Smooth muscle cell (in vitro differentiated cells): ENCODE results near the gene LRRFIP2. TPM values are rescaled to one million over a fixed set of nuclear protein-coding genes. Genes with fewer than 3 reads are reported as not detected.

ENCODE experiments used
- DNase-seq: peaks from one replicate; lab custom pipeline; 2025; ENCODE audit not compliant: unreplicated experiment; lab: John Stamatoyannopoulos, UW
- H2AFZ ChIP-seq: fragments of 200-600 bp; sonication (generic); 2 replicates; pipeline ENCODE4 v1.6.0; 2016; ENCODE audit warnings: antibody characterized with exemption, low read depth, mild to moderate bottlenecking
- H3F3A ChIP-seq: fragments of 200-600 bp; sonication (generic); 2 replicates; pipeline ENCODE4 v1.6.0; 2017; ENCODE audit warnings: antibody characterized with exemption, low read depth
- H3K27ac ChIP-seq: fragments of 200-600 bp; sonication (generic); 2 replicates; pipeline ENCODE4 v1.5.1; 2016; ENCODE audit warnings: low read depth, mild to moderate bottlenecking
- H3K27me3 ChIP-seq: fragments of 200-600 bp; sonication (generic); 2 replicates; pipeline ENCODE4 v1.6.1; 2016; ENCODE audit warnings: low read depth, mild to moderate bottlenecking
- H3K36me3 ChIP-seq: fragments of 200-600 bp; sonication (generic); 2 replicates; pipeline ENCODE4 v1.5.1; 2016; ENCODE audit warnings: low read depth
- H3K4me1 ChIP-seq: fragments of 200-600 bp; sonication (generic); 2 replicates; pipeline ENCODE4 v1.5.1; 2016; ENCODE audit warnings: low read depth
- H3K4me2 ChIP-seq: fragments of 200-600 bp; sonication (generic); 2 replicates; pipeline ENCODE4 v1.6.0; 2016; ENCODE audit warnings: mild to moderate bottlenecking
- H3K4me3 ChIP-seq: fragments of 200-600 bp; sonication (generic); 2 replicates; pipeline ENCODE4 v1.5.1; 2016; ENCODE audit warnings: mild to moderate bottlenecking
- H3K79me2 ChIP-seq: fragments of 200-600 bp; sonication (generic); 2 replicates; pipeline ENCODE4 v1.6.0; 2016; ENCODE audit warnings: low read depth, mild to moderate bottlenecking
- H3K9ac ChIP-seq: fragments of 200-600 bp; sonication (generic); 2 replicates; pipeline ENCODE4 v1.6.0; 2016; ENCODE audit warnings: low read depth
- H3K9me3 ChIP-seq: fragments of 200-600 bp; sonication (generic); replicated peaks from 2 replicates; pipeline ENCODE4 v1.5.1; 2016; ENCODE audit warnings: low read depth
- H4K20me1 ChIP-seq: fragments of 200-600 bp; sonication (generic); 2 replicates; pipeline ENCODE4 v1.6.0; 2016; ENCODE audit warnings: low read depth
- WGBS: methylation state at CpG from one replicate; pipeline ENCODE4 v1.1.7; 2016; ENCODE audit warnings: low lambda C conversion rate; 5-methylcytosine and 5-hydroxymethylcytosine counted together
- polyA plus RNA-seq: library from polyadenylated mRNA; unstranded; fragments of >200 nt; fragmentation: Nextera tagmentation; extraction: Ambion mirVana; gene quantifications from 2 replicates; pipeline ENCODE4 v1.2.1, GENCODE V29; 2016
- total RNA-seq: library from RNA; depleted of rRNA; stranded (reverse); fragments of >200 nt; gene quantifications from 2 replicates; pipeline ENCODE4 v1.2.3, GENCODE V29; 2014
- TF ChIP-seq, protein P1 (sequence below): fragments of 200-600 bp; sonication (generic); IDR thresholded peaks from 2 replicates; pipeline ENCODE4 v1.5.1; 2017; ENCODE audit warnings: borderline replicate concordance, mild to moderate bottlenecking, antibody characterized with exemption; ENCODE audit not compliant: insufficient read depth, poor library complexity, severe bottlenecking

Gene LRRFIP2
- total and polyA plus RNA-seq, 2 experiments from 2014 or later, result 25.6 to 34.6 TPM

DNA sequence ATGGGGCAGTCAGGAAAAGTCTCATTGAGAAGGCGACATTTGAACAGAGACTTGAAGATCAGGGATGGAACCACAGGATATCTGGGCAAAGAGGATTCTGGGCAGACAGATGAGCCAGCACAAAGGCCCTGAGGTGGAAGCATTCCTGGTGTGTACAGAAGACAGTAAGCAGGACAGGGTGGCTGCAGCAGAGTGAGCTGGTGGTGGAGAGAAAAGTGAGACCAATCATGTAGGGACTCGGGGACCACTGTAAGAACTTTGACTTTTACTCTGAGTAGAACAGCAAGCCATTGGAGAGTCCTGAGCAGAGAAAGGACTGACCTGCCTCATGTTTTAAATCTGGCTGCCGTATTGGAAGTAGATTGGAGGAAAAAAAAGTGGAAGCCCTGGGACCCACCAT, 29.9 kb upstream of the LRRFIP2 start:
- Histone ChIP-seq H3K4me1 (no peaks in the 10 kb centered on the region), H3K4me3 (no peak overlapping the region), H3F3A (no peaks in the 10 kb centered on the region), H3K36me3 (no peaks in the 10 kb centered on the region), H3K27me3 (no peaks in the 10 kb centered on the region), H4K20me1 (no peaks in the 10 kb centered on the region), H3K9ac (no peak overlapping the region), H3K27ac (no peak overlapping the region), H2AFZ (no peak overlapping the region), H3K4me2 (no peak overlapping the region), H3K9me3 (no peaks in the 10 kb centered on the region), H3K79me2 (no peaks in the 10 kb centered on the region)
- DNase-seq, result no peak
- TF ChIP-seq, protein P1, sequence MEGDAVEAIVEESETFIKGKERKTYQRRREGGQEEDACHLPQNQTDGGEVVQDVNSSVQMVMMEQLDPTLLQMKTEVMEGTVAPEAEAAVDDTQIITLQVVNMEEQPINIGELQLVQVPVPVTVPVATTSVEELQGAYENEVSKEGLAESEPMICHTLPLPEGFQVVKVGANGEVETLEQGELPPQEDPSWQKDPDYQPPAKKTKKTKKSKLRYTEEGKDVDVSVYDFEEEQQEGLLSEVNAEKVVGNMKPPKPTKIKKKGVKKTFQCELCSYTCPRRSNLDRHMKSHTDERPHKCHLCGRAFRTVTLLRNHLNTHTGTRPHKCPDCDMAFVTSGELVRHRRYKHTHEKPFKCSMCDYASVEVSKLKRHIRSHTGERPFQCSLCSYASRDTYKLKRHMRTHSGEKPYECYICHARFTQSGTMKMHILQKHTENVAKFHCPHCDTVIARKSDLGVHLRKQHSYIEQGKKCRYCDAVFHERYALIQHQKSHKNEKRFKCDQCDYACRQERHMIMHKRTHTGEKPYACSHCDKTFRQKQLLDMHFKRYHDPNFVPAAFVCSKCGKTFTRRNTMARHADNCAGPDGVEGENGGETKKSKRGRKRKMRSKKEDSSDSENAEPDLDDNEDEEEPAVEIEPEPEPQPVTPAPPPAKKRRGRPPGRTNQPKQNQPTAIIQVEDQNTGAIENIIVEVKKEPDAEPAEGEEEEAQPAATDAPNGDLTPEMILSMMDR, result no peak
- WGBS, result 97% methylated on average over 3 of the region's 3 CpGs

DNA sequence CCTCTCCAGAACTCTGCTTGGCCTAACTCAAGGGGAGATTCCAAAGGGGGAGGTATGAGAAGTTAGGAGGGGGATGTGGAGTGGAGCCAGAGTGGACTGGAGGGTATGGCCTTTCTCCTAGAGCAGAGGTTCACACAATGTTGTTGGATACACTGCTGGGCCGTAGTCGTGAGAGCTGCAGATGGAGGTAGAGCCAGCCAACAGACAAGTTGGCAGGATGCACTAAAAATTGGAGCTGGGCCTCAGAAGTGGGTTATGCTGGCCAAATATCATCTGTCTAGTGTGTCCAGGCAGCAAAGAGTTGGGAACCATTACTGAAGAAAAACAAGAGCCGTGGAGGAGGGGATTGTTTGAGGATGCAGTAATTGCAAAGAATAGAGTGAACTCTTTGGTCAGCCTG, 27.7 kb upstream of the LRRFIP2 start:
- Histone ChIP-seq H3K4me1 (peaks cover 18% of the 10 kb centered on the region), H4K20me1 (no peaks in the 10 kb centered on the region), H3K9me3 (no peaks in the 10 kb centered on the region), H3K9ac (no peak overlapping the region), H3K4me3 (no peak overlapping the region), H3F3A (no peaks in the 10 kb centered on the region), H3K4me2 (no peak overlapping the region), H3K27ac (no peak overlapping the region), H3K27me3 (no peaks in the 10 kb centered on the region), H2AFZ (no peak overlapping the region), H3K79me2 (no peaks in the 10 kb centered on the region), H3K36me3 (no peaks in the 10 kb centered on the region)
- TF ChIP-seq, protein P1, result no peak
- no peak for DNase-seq
- 95% methylated on average over 3 of the region's 3 CpGs for WGBS

GRCh38 chr3:37200141-37200540, 25.8 kb upstream of the LRRFIP2 start:
- Histone ChIP-seq H3K9ac (no peak overlapping the region), H2AFZ (no peak overlapping the region), H3K27me3 (no peaks in the 10 kb centered on the region), H3F3A (no peaks in the 10 kb centered on the region), H3K4me1 (peaks cover 21% of the 10 kb centered on the region), H3K36me3 (no peaks in the 10 kb centered on the region), H3K27ac (no peak overlapping the region), H3K9me3 (no peaks in the 10 kb centered on the region), H3K79me2 (no peaks in the 10 kb centered on the region), H4K20me1 (no peaks in the 10 kb centered on the region), H3K4me2 (no peak overlapping the region), H3K4me3 (no peak overlapping the region)
- TF ChIP-seq, protein P1, result no peak
- no peak for DNase-seq
- 77% methylated on average over 4 of the region's 4 CpGs for WGBS

DNA sequence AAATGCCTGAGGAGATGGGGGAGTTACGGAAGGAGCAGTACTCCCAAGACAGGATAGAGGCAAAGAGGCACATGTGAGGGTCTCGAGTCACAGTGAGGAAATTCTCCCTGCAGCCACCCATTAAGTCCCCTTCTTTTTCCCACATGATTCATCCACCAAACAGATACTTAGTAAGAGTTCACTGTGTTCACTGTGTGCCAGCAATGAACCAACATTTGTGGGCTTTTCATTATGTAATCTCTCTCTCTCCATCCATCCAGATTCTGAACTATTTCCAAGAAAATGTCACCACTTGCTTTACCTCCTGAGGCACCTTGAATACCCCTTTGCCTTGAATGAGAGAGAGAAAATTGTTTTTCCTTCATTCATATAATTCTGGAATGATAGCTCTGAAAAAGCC, 24.6 kb upstream of the LRRFIP2 start:
- Histone ChIP-seq H3K79me2 (no peaks in the 10 kb centered on the region), H3K4me2 (no peak overlapping the region), H3K4me3 (no peak overlapping the region), H4K20me1 (no peaks in the 10 kb centered on the region), H3K27ac (peak overlapping the region; percentile 86), H2AFZ (no peak overlapping the region), H3K9ac (no peak overlapping the region), H3K27me3 (no peaks in the 10 kb centered on the region), H3K4me1 (peaks cover 21% of the 10 kb centered on the region), H3K9me3 (no peaks in the 10 kb centered on the region), H3F3A (no peaks in the 10 kb centered on the region), H3K36me3 (no peaks in the 10 kb centered on the region)
- DNase-seq, result no peak
- WGBS, result 61% methylated on average over 2 of the region's 2 CpGs
- TF ChIP-seq, protein P1, result no peak
